Central memory CD8-positive, alpha-beta T cell (primary cell): ENCODE results near the gene ABHD12B.
"Not testable (repeated sequence)": the region's sequence is repeated elsewhere in the genome, so short reads cannot be mapped to it uniquely, and the experiment has no call there.

ENCODE experiments used
- ATAC-seq: fragments of 150-1000 bp; cut with Tn5 transposase; replicated peaks from 2 replicates; pipeline ENCODE4 v1.10.0; 2022; ENCODE audit warnings: mild to moderate bottlenecking, moderate FRiP score, moderate number of reproducible peaks; ENCODE audit not compliant: poor library complexity, severe bottlenecking; ENCODE audit errors: extremely low read depth
- DNase-seq, 2 donors: peaks; one replicate each; pipeline ENCODE4 v3.0.0; 2021; ENCODE audit warnings: low spot score in 2 of 2
- H3K27ac Mint-ChIP-seq: one replicate; pipeline ENCODE4 v1.8.0; 2022; ENCODE audit warnings: low read depth, mild to moderate bottlenecking, moderate library complexity, mixed read lengths
- H3K27me3 Mint-ChIP-seq: one replicate; pipeline ENCODE4 v1.8.0; 2022; ENCODE audit warnings: mixed read lengths
- H3K36me3 Mint-ChIP-seq: one replicate; pipeline ENCODE4 v1.8.0; 2022; ENCODE audit warnings: mild to moderate bottlenecking, moderate library complexity, mixed read lengths; ENCODE audit not compliant: insufficient read depth
- H3K4me1 Mint-ChIP-seq: one replicate; pipeline ENCODE4 v1.8.0; 2022; ENCODE audit warnings: mixed read lengths
- H3K4me3 Mint-ChIP-seq: one replicate; pipeline ENCODE4 v1.8.0; 2022; ENCODE audit warnings: mild to moderate bottlenecking, moderate library complexity, mixed read lengths
- H3K9me3 Mint-ChIP-seq: one replicate; pipeline ENCODE4 v1.8.0; 2022; ENCODE audit warnings: mixed read lengths

Gene ABHD12B

GRCh38 chr14:50882932-50883826 is 11.3 kb downstream of the ABHD12B start:
- no peaks in the 10 kb centered on the region for H3K4me1 Mint-ChIP-seq
- ATAC-seq (no peak), DNase-seq (no peak)
- H3K9me3 Mint-ChIP-seq: no peaks in the 10 kb centered on the region
- H3K27me3 Mint-ChIP-seq: peaks cover 59% of the 10 kb centered on the region
- no peak overlapping the region for H3K4me3 Mint-ChIP-seq
- H3K36me3 Mint-ChIP-seq: no peaks in the 10 kb centered on the region
- H3K27ac Mint-ChIP-seq: no peak overlapping the region

- no peak for ATAC-seq
- Mint-ChIP-seq H3K27ac (no peak overlapping the region), H3K4me1 (no peaks in the 10 kb centered on the region)
These were observed 12.0 kb downstream of the ABHD12B start for GRCh38 chr14:50883827-50884197.

GRCh38 chr14:50887476-50887875 is 15.6 kb downstream of the ABHD12B start:
- no peak overlapping the region for H3K4me3 Mint-ChIP-seq
- H3K36me3 Mint-ChIP-seq: no peaks in the 10 kb centered on the region
- H3K4me1 Mint-ChIP-seq: no peaks in the 10 kb centered on the region
- H3K27ac Mint-ChIP-seq: no peak overlapping the region
- peaks cover 34% of the 10 kb centered on the region for H3K27me3 Mint-ChIP-seq
- no peak for DNase-seq
- no peak for ATAC-seq
- H3K9me3 Mint-ChIP-seq: no peaks in the 10 kb centered on the region

More at GRCh38 chr14:50883827-50884197, 12.0 kb downstream of the ABHD12B start:
- DNase-seq: no peak
- Mint-ChIP-seq H3K36me3 (no peaks in the 10 kb centered on the region), H3K4me3 (no peak overlapping the region), H3K27me3 (peaks cover 59% of the 10 kb centered on the region), H3K9me3 (no peaks in the 10 kb centered on the region)

- DNase-seq: no peak
- H3K4me3 Mint-ChIP-seq: no peak overlapping the region
- no peak overlapping the region for H3K27ac Mint-ChIP-seq
- H3K27me3 Mint-ChIP-seq: peaks cover 44% of the 10 kb centered on the region
- H3K36me3 Mint-ChIP-seq: no peaks in the 10 kb centered on the region
- ATAC-seq: no peak
- H3K9me3 Mint-ChIP-seq: no peaks in the 10 kb centered on the region
- H3K4me1 Mint-ChIP-seq: no peaks in the 10 kb centered on the region
These were observed 20.4 kb downstream of the ABHD12B start for GRCh38 chr14:50892255-50892654.

GRCh38 chr14:50896421-50896820 is 24.6 kb downstream of the ABHD12B start:
- not testable (repeated sequence) for H3K27ac Mint-ChIP-seq, DNase-seq, H3K36me3 Mint-ChIP-seq, H3K4me1 Mint-ChIP-seq, ATAC-seq, H3K9me3 Mint-ChIP-seq, H3K4me3 Mint-ChIP-seq
- peaks cover 68% of the 10 kb centered on the region for H3K27me3 Mint-ChIP-seq

GRCh38 chr14:50897005-50897404 is 25.2 kb downstream of the ABHD12B start:
- not testable (repeated sequence) for DNase-seq, H3K9me3 Mint-ChIP-seq, H3K27ac Mint-ChIP-seq, H3K4me1 Mint-ChIP-seq, H3K36me3 Mint-ChIP-seq, ATAC-seq, H3K4me3 Mint-ChIP-seq
- peaks cover 68% of the 10 kb centered on the region for H3K27me3 Mint-ChIP-seq

- Mint-ChIP-seq H3K27ac (no peak overlapping the region), H3K9me3 (no peaks in the 10 kb centered on the region), H3K36me3 (no peaks in the 10 kb centered on the region), H3K27me3 (peaks cover 68% of the 10 kb centered on the region), H3K4me3 (no peak overlapping the region), H3K4me1 (no peaks in the 10 kb centered on the region)
- DNase-seq: no peak
- ATAC-seq: no peak
These were observed 25.9 kb downstream of the ABHD12B start for GRCh38 chr14:50897658-50898175.

- Mint-ChIP-seq H3K4me3 (no peak overlapping the region), H3K36me3 (no peaks in the 10 kb centered on the region), H3K27ac (no peak overlapping the region), H3K9me3 (no peaks in the 10 kb centered on the region), H3K27me3 (peaks cover 33% of the 10 kb centered on the region), H3K4me1 (no peaks in the 10 kb centered on the region)
- no peak for ATAC-seq
- DNase-seq: no peak
These were observed 29.5 kb downstream of the ABHD12B start for GRCh38 chr14:50901361-50901760.

- Mint-ChIP-seq H3K4me1 (no peaks in the 10 kb centered on the region), H3K27ac (no peak overlapping the region), H3K4me3 (no peak overlapping the region), H3K27me3 (peaks cover 14% of the 10 kb centered on the region), H3K36me3 (no peaks in the 10 kb centered on the region), H3K9me3 (no peaks in the 10 kb centered on the region)
- DNase-seq: no peak
- no peak for ATAC-seq
These were observed 32.9 kb downstream of the ABHD12B start for GRCh38 chr14:50904719-50905118.

- H3K4me3 Mint-ChIP-seq: no peak overlapping the region
- H3K9me3 Mint-ChIP-seq: no peaks in the 10 kb centered on the region
- ATAC-seq: no peak
- no peak for DNase-seq
- H3K27me3 Mint-ChIP-seq: peaks cover 24% of the 10 kb centered on the region
- no peaks in the 10 kb centered on the region for H3K36me3 Mint-ChIP-seq
- H3K4me1 Mint-ChIP-seq: no peaks in the 10 kb centered on the region
- H3K27ac Mint-ChIP-seq: no peak overlapping the region
These were observed 34.6 kb downstream of the ABHD12B start for GRCh38 chr14:50906326-50907065.

- ATAC-seq (no peak), DNase-seq (no peak)
- H3K27me3 Mint-ChIP-seq: peaks cover 45% of the 10 kb centered on the region
- no peaks in the 10 kb centered on the region for H3K4me1 Mint-ChIP-seq
- H3K27ac Mint-ChIP-seq: no peak overlapping the region
- no peak overlapping the region for H3K4me3 Mint-ChIP-seq
- H3K36me3 Mint-ChIP-seq: no peaks in the 10 kb centered on the region
- no peaks in the 10 kb centered on the region for H3K9me3 Mint-ChIP-seq
These were observed 38.9 kb downstream of the ABHD12B start for GRCh38 chr14:50910495-50911420.

GRCh38 chr14:50917449-50917848 is 45.6 kb downstream of the ABHD12B start:
- no peak for DNase-seq
- Mint-ChIP-seq H3K4me1 (no peaks in the 10 kb centered on the region), H3K27ac (no peak overlapping the region), H3K9me3 (no peaks in the 10 kb centered on the region), H3K4me3 (no peak overlapping the region), H3K27me3 (peaks cover 65% of the 10 kb centered on the region), H3K36me3 (no peaks in the 10 kb centered on the region)
- ATAC-seq: no peak
